Measurements from ENCODE around the gene PHTF2.

PHTF2 gene

DNA sequence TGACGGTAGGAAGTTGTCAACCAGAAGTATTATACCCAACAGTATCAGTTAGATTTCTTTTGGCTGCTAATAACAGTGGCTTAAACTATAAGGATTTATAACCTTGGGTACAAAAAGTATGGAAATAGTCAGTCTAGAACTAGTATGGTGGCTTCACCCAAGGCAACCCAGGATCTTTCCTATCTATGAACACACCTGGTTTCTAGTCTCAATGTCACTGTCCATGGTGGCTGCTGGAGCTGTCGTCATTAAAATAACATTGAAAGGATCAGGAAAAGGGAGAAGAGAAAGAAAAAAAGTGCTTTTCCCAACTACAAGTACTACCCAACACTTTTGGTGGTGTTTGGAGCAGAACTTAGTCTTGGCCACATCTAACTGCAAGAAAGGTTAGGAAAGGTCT, 27.7 kb downstream of the PHTF2 start:
- ATAC-seq, result no peak
- TF ChIP-seq ZC3H10 (CRISPR knock-in tag; IDR thresholded peaks at IDR 0.05) (no peak), ZNF565 (CRISPR knock-in tag; conservative IDR thresholded peaks at IDR 0.05; ENCODE audit: low read depth) (no peak), RARB (CRISPR knock-in tag; IDR thresholded peaks at IDR 0.05) (no peak), GLIS3 (CRISPR knock-in tag; IDR thresholded peaks at IDR 0.05) (no peak), TSHZ2 (CRISPR knock-in tag; IDR thresholded peaks at IDR 0.05) (no peak), TOX (CRISPR knock-in tag; IDR thresholded peaks at IDR 0.05; ENCODE audit: borderline replicate concordance) (no peak), ARNTL (CRISPR knock-in tag; IDR thresholded peaks at IDR 0.05; ENCODE audit: borderline replicate concordance, low read depth) (no peak), CREB5 (CRISPR knock-in tag; IDR thresholded peaks at IDR 0.05; ENCODE audit: low read depth) (no peak), ZFP30 (CRISPR knock-in tag; IDR thresholded peaks at IDR 0.05) (no peak), ISL1 (CRISPR knock-in tag; IDR thresholded peaks at IDR 0.05) (no peak), CSDC2 (CRISPR knock-in tag; IDR thresholded peaks at IDR 0.05) (no peak), ZNF8 (CRISPR knock-in tag; IDR thresholded peaks at IDR 0.05) (no peak), PPARA (CRISPR knock-in tag; IDR thresholded peaks at IDR 0.05; ENCODE audit: borderline replicate concordance) (no peak), ESRRG (CRISPR knock-in tag; IDR thresholded peaks at IDR 0.05) (no peak), OSR1 (CRISPR knock-in tag; IDR thresholded peaks at IDR 0.05) (no peak), PATZ1 (CRISPR knock-in tag; IDR thresholded peaks at IDR 0.05; ENCODE audit: borderline replicate concordance) (no peak), TCF4 (CRISPR knock-in tag; IDR thresholded peaks at IDR 0.05; ENCODE audit: borderline replicate concordance) (no peak)
- TF ChIP-seq, protein P1, sequence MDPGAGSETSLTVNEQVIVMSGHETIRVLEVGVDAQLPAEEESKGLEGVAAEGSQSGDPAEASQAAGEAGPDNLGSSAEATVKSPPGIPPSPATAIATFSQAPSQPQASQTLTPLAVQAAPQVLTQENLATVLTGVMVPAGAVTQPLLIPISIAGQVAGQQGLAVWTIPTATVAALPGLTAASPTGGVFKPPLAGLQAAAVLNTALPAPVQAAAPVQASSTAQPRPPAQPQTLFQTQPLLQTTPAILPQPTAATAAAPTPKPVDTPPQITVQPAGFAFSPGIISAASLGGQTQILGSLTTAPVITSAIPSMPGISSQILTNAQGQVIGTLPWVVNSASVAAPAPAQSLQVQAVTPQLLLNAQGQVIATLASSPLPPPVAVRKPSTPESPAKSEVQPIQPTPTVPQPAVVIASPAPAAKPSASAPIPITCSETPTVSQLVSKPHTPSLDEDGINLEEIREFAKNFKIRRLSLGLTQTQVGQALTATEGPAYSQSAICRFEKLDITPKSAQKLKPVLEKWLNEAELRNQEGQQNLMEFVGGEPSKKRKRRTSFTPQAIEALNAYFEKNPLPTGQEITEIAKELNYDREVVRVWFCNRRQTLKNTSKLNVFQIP (CRISPR knock-in tag; IDR thresholded peaks at IDR 0.05; ENCODE audit: borderline replicate concordance, low read depth), result no peak

- no peak for TF ChIP-seq ZC3H10 (CRISPR knock-in tag; IDR thresholded peaks at IDR 0.05)
- TF ChIP-seq TOX (CRISPR knock-in tag; IDR thresholded peaks at IDR 0.05; ENCODE audit: borderline replicate concordance), result no peak
- TF ChIP-seq RARB (CRISPR knock-in tag; IDR thresholded peaks at IDR 0.05), result no peak
- TF ChIP-seq ZNF70 (CRISPR knock-in tag; IDR thresholded peaks at IDR 0.05), result no peak
- TF ChIP-seq PATZ1 (CRISPR knock-in tag; IDR thresholded peaks at IDR 0.05; ENCODE audit: borderline replicate concordance), result no peak
- TF ChIP-seq, protein P1 (CRISPR knock-in tag; IDR thresholded peaks at IDR 0.05; ENCODE audit: borderline replicate concordance, low read depth), result no peak
- no peak for TF ChIP-seq BACH2 (CRISPR knock-in tag; IDR thresholded peaks at IDR 0.05; ENCODE audit: borderline replicate concordance)
- TF ChIP-seq CSRNP3 (CRISPR knock-in tag; IDR thresholded peaks at IDR 0.05), result no peak
- no peak for TF ChIP-seq CSDC2 (CRISPR knock-in tag; IDR thresholded peaks at IDR 0.05)
- no peak for TF ChIP-seq TCF4 (CRISPR knock-in tag; IDR thresholded peaks at IDR 0.05; ENCODE audit: borderline replicate concordance)
- TF ChIP-seq PPARA (CRISPR knock-in tag; IDR thresholded peaks at IDR 0.05; ENCODE audit: borderline replicate concordance), result no peak
- no peak for TF ChIP-seq ZNF565 (CRISPR knock-in tag; conservative IDR thresholded peaks at IDR 0.05; ENCODE audit: low read depth)
- no peak for ATAC-seq
Measured at GRCh38 chr7:77827999-77828398, 29.4 kb downstream of the PHTF2 start.

Data from SK-N-SH treated with all-trans-retinoic acid at 6 μM for 48 hours (cell line).